Karpas-422 (cell line): Measurements from ENCODE around the gene RAD18. TPM values are rescaled to one million over a fixed set of nuclear protein-coding genes. Genes with fewer than 3 reads are reported as not detected.
A peak's percentile ranks its signal among the peaks of the same experiment; 100 is the strongest.

ENCODE experiments used
- DNase-seq: peaks from one replicate; pipeline ENCODE4 v3.0.0-alpha.2; 2015
- H2AFZ ChIP-seq: fragments of 200-600 bp; sonication (generic); 2 replicates; pipeline ENCODE4 v1.6.1; 2014; ENCODE audit warnings: antibody characterized with exemption, low read length, mixed read lengths
- H3K27ac ChIP-seq: fragments of 200-600 bp; sonication (generic); 2 replicates; pipeline ENCODE4 v1.5.1; 2014; ENCODE audit warnings: mild to moderate bottlenecking, low read length, moderate library complexity
- H3K27me3 ChIP-seq: fragments of 200-600 bp; sonication (generic); 2 replicates; pipeline ENCODE4 v1.6.1; 2014; ENCODE audit warnings: low read length, mixed read lengths
- H3K36me3 ChIP-seq: fragments of 200-600 bp; sonication (generic); 2 replicates; pipeline ENCODE4 v1.6.1; 2014; ENCODE audit warnings: low read length, mixed read lengths; ENCODE audit not compliant: insufficient read depth
- H3K4me1 ChIP-seq: fragments of 200-600 bp; sonication (generic); 2 replicates; pipeline ENCODE4 v1.6.1; 2014; ENCODE audit warnings: mild to moderate bottlenecking, low read length, mixed read lengths
- H3K4me2 ChIP-seq: fragments of 200-600 bp; sonication (generic); 2 replicates; pipeline ENCODE4 v1.6.1; 2014; ENCODE audit warnings: low read length, low read depth, mild to moderate bottlenecking; ENCODE audit not compliant: poor library complexity, severe bottlenecking
- H3K4me3 ChIP-seq: fragments of 200-600 bp; sonication (generic); 2 replicates; pipeline ENCODE4 v1.5.1; 2014; ENCODE audit warnings: mild to moderate bottlenecking, antibody characterized with exemption, low read length, mixed read lengths
- H3K79me2 ChIP-seq: fragments of 200-600 bp; sonication (generic); 2 replicates; pipeline ENCODE4 v1.6.1; 2014; ENCODE audit warnings: mild to moderate bottlenecking, low read length, mixed read lengths
- H3K9ac ChIP-seq: fragments of 200-600 bp; sonication (generic); 2 replicates; pipeline ENCODE4 v1.6.0; 2014; ENCODE audit warnings: low read length
- H3K9me2 ChIP-seq: fragments of 200-600 bp; sonication (generic), shearing (Covaris generic); replicated peaks from 2 replicates; pipeline ENCODE4 v1.6.0; 2014; ENCODE audit warnings: mild to moderate bottlenecking, low read length, moderate library complexity; ENCODE audit not compliant: insufficient read depth
- H3K9me3 ChIP-seq: fragments of 300-700, 200-600 bp; sonication (generic); 2 replicates; pipeline ENCODE4 v1.6.1; 2014; ENCODE audit warnings: low read length, mixed read lengths
- H4K20me1 ChIP-seq: fragments of 200-600 bp; sonication (generic); 2 replicates; pipeline ENCODE4 v1.6.1; 2014; ENCODE audit warnings: mild to moderate bottlenecking, antibody characterized with exemption, low read length, low read depth; ENCODE audit not compliant: insufficient read depth
- total RNA-seq: library from RNA; depleted of rRNA; stranded (reverse); fragments of >200 nt; shearing (Covaris generic); gene quantifications from 2 replicates; pipeline ENCODE4 v1.2.3, GENCODE V29; 2014; ENCODE audit warnings: low replicate concordance

The RAD18 gene
- total RNA-seq, 1 experiment from 2014 or later, result 48.2 TPM

GRCh38 chr3:8945890-8946600 is 17.2 kb downstream of the RAD18 start:
- H3K9ac ChIP-seq, result no peak overlapping the region
- no peak overlapping the region for H3K27ac ChIP-seq
- H3K9me2 ChIP-seq, result no peaks in the 10 kb centered on the region
- peaks cover 88% of the 10 kb centered on the region for H3K79me2 ChIP-seq
- no peaks in the 10 kb centered on the region; the same call in none of the 2 replicates for H4K20me1 ChIP-seq
- no peak overlapping the region for H2AFZ ChIP-seq
- H3K4me2 ChIP-seq, result no peak overlapping the region
- no peaks in the 10 kb centered on the region for H3K9me3 ChIP-seq
- no peaks in the 10 kb centered on the region for H3K27me3 ChIP-seq
- H3K4me3 ChIP-seq, result no peak overlapping the region
- H3K36me3 ChIP-seq, result peaks cover 64% of the 10 kb centered on the region
- H3K4me1 ChIP-seq, result peaks cover 12% of the 10 kb centered on the region
- DNase-seq, result no peak

- no peaks in the 10 kb centered on the region for H3K9me3 ChIP-seq
- H3K4me1 ChIP-seq, result no peaks in the 10 kb centered on the region
- H3K36me3 ChIP-seq, result peaks cover 63% of the 10 kb centered on the region
- H3K9me2 ChIP-seq, result no peaks in the 10 kb centered on the region
- no peak overlapping the region for H3K4me3 ChIP-seq
- H3K27ac ChIP-seq, result no peak overlapping the region
- no peaks in the 10 kb centered on the region for H4K20me1 ChIP-seq
- H3K4me2 ChIP-seq, result no peak overlapping the region
- H2AFZ ChIP-seq, result no peak overlapping the region
- H3K79me2 ChIP-seq, result peaks cover 69% of the 10 kb centered on the region
- DNase-seq, result no peak
- H3K9ac ChIP-seq, result no peak overlapping the region
- no peaks in the 10 kb centered on the region for H3K27me3 ChIP-seq
Observed at GRCh38 chr3:8942746-8943488, 20.4 kb downstream of the RAD18 start.

- H3K27ac ChIP-seq, result no peak overlapping the region
Observed at GRCh38 chr3:8942115-8942514, 21.2 kb downstream of the RAD18 start.

GRCh38 chr3:8938021-8938420 is 25.3 kb downstream of the RAD18 start:
- Histone ChIP-seq H3K79me2 (peaks cover 73% of the 10 kb centered on the region), H3K27ac (no peak overlapping the region; the same call in 1 of the 2 replicates), H3K27me3 (no peaks in the 10 kb centered on the region), H3K4me3 (no peak overlapping the region), H3K36me3 (peaks cover 63% of the 10 kb centered on the region; the same call in 1 of the 2 replicates), H2AFZ (no peak overlapping the region), H3K9me3 (no peaks in the 10 kb centered on the region), H3K4me1 (no peaks in the 10 kb centered on the region), H3K4me2 (no peak overlapping the region), H3K9me2 (no peaks in the 10 kb centered on the region), H3K9ac (no peak overlapping the region), H4K20me1 (no peaks in the 10 kb centered on the region)
- DNase-seq, result peak; percentile 85

More at GRCh38 chr3:8942115-8942514, 21.2 kb downstream of the RAD18 start:
- no peaks in the 10 kb centered on the region for H4K20me1 ChIP-seq
- H3K4me2 ChIP-seq, result no peak overlapping the region
- no peak overlapping the region for H2AFZ ChIP-seq
- no peaks in the 10 kb centered on the region for H3K27me3 ChIP-seq
- H3K4me3 ChIP-seq, result no peak overlapping the region
- H3K4me1 ChIP-seq, result no peaks in the 10 kb centered on the region
- H3K79me2 ChIP-seq, result peaks cover 69% of the 10 kb centered on the region
- DNase-seq, result no peak
- H3K36me3 ChIP-seq, result peaks cover 63% of the 10 kb centered on the region
- H3K9me3 ChIP-seq, result no peaks in the 10 kb centered on the region
- no peaks in the 10 kb centered on the region for H3K9me2 ChIP-seq
- no peak overlapping the region for H3K9ac ChIP-seq

- H3K27me3 ChIP-seq, result no peaks in the 10 kb centered on the region
- no peak overlapping the region for H2AFZ ChIP-seq
- no peaks in the 10 kb centered on the region for H4K20me1 ChIP-seq
- DNase-seq, result no peak
- H3K9me3 ChIP-seq, result no peaks in the 10 kb centered on the region
- H3K4me3 ChIP-seq, result no peak overlapping the region
- H3K9ac ChIP-seq, result no peak overlapping the region
- no peaks in the 10 kb centered on the region for H3K4me1 ChIP-seq
- peaks cover 65% of the 10 kb centered on the region; the same call in 1 of the 2 replicates for H3K36me3 ChIP-seq
- no peak overlapping the region for H3K27ac ChIP-seq
- H3K4me2 ChIP-seq, result no peak overlapping the region
- H3K9me2 ChIP-seq, result no peaks in the 10 kb centered on the region
- H3K79me2 ChIP-seq, result peaks cover 70% of the 10 kb centered on the region
Observed at GRCh38 chr3:8937064-8938020, 25.9 kb downstream of the RAD18 start.

GRCh38 chr3:8932507-8932906 is 30.8 kb downstream of the RAD18 start:
- H3K9me3 ChIP-seq, result no peaks in the 10 kb centered on the region
- DNase-seq, result no peak
- H3K36me3 ChIP-seq, result peaks cover 76% of the 10 kb centered on the region
- H3K4me1 ChIP-seq, result no peaks in the 10 kb centered on the region
- H3K27me3 ChIP-seq, result no peaks in the 10 kb centered on the region
- no peak overlapping the region for H3K4me3 ChIP-seq
- no peak overlapping the region for H2AFZ ChIP-seq
- no peak overlapping the region for H3K9ac ChIP-seq
- H3K27ac ChIP-seq, result no peak overlapping the region
- no peaks in the 10 kb centered on the region for H3K9me2 ChIP-seq
- H3K4me2 ChIP-seq, result no peak overlapping the region
- peaks cover 94% of the 10 kb centered on the region for H3K79me2 ChIP-seq
- no peaks in the 10 kb centered on the region for H4K20me1 ChIP-seq

GRCh38 chr3:8931342-8931741 is 31.9 kb downstream of the RAD18 start:
- Histone ChIP-seq H3K36me3 (peaks cover 66% of the 10 kb centered on the region), H3K4me2 (no peak overlapping the region), H3K4me3 (no peak overlapping the region)

More at GRCh38 chr3:8931342-8931741, 31.9 kb downstream of the RAD18 start:
- Histone ChIP-seq H3K27me3 (no peaks in the 10 kb centered on the region), H3K27ac (no peak overlapping the region), H3K79me2 (peaks cover 82% of the 10 kb centered on the region), H3K9ac (no peak overlapping the region), H3K4me1 (no peaks in the 10 kb centered on the region), H2AFZ (no peak overlapping the region), H4K20me1 (no peaks in the 10 kb centered on the region), H3K9me2 (no peaks in the 10 kb centered on the region), H3K9me3 (no peaks in the 10 kb centered on the region)
- DNase-seq, result no peak
